Stimulated activated CD4-positive, alpha-beta T cell treated with anti-CD3 and anti-CD28 coated beads, Interleukin-1b, Interleukin-23, amount 100 ng/mL, for 24 hours (primary cell): ENCODE results near the gene TRDN.
"Not testable (repeated sequence)": the region's sequence is repeated elsewhere in the genome, so short reads cannot be mapped to it uniquely, and the experiment has no call there.

ENCODE experiments used
- DNase-seq, 4 experiments: peaks; one replicate each; pipeline ENCODE4 v3.0.0-alpha.2; 2020; ENCODE audit warnings: low read depth in 4 of 4, low spot score in 1 of 4

Gene TRDN

DNA sequence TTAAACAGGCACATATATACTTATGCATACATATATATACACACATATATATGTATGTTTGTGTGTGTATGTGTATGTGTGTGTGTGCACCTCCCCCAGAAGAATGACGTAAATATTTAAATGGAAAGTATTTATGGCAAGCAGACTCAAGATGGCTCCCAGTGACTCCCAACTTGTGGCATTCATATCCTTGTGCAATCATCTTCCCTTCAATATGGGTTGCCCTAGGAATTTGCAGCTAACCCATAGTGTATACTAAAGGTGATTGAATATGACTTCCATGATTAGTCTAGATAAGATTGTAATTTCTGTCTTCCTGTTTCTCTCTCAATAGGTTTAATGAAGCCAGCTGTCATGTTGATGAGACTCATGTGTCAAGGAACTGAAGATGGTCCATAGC lies 127.6 kb downstream of the TRDN start:
- DNase-seq, result no peak

DNA sequence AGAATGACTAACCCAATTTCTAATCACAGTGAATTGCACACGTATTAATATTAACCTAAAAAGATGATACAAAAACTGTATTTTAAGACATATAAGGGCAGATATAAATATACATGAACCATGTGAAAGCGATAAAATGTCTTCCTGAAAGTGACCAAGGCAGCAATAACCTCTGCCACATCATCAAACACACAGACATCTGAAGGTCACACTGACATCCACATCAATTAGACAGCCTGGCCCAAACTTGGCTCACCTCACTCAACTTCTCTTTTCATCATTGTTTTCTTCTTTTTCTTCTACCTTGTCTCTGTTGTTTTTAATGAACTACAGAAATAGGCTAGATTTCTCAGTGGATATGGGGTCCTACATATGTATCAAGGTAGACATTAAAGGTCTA lies 128.5 kb downstream of the TRDN start:
- DNase-seq, result no peak

DNA sequence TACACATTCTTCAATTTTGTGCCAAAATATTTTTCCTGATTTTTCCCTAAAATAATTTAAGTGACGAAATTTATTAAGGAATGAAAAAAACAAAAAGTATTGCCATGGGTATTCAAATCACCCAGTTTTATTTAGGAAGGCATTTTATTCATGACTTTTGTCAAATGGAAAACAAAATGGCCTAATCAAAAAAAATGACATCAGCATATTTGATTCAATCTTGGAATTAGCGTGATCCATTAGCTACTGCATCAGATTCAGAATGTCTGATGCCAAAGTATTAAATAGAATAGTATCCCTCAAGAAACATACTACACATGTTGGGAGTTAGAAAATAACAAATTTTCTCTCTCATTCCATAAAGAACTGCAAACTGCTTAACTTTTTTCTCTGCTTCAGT lies 129.2 kb downstream of the TRDN start:
- DNase-seq, result no peak

DNA sequence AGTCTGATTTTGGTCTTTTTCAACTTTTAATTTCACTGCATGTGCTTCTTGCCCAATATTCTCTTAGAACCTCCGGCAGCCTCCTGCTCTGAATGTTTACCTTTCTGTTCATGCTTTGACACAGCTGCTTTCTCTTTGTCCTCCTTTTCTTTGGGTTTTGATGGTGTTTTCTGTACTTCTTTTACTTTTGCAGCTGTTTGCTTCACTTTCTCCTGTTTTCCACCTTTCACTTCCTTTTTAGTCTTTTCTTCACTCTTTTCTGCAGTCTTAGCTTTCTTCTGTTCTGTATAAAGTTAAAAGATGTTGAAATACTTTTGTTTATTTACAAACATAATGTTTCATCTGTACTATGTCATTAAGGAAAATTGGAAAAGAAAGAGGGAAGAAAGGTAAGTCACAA lies 133.1 kb downstream of the TRDN start:
- DNase-seq, result no peak

DNA sequence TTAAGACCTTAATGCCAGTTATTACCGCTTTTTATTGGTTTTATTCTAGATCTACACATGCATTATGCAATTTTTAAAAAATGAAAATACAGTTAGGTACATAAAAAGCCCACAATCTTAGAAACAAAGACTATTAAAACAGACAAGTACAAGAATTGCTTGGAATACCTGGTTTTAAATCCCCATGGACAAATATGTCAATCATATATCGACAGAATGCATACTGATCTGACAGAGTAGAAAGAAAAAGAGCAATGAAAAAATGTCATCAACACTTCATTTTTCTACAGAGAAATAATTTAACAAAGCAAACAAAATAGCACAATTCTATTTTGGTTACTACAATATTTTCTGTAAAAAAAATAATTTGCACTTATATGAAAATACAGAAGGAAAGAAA lies 139.7 kb downstream of the TRDN start:
- no peak for DNase-seq

DNA sequence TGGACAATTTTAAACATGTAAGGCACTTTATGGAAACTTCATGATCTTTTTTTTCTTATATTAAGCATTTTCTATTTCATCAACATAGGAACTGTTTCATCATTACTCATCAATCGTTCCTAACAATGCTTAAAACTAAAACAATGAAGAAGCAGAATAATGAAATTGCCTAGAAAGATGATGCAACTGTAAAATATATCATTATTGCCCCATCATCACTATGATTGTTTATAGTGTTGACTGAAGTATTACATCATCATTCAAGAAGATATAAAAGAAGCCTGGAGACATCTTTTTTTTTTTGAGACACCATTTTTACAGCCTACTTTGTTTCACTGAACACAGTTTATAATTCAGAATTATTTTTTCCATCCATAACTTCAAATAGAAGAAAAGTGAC lies 147.2 kb downstream of the TRDN start:
- no peak for DNase-seq

DNA sequence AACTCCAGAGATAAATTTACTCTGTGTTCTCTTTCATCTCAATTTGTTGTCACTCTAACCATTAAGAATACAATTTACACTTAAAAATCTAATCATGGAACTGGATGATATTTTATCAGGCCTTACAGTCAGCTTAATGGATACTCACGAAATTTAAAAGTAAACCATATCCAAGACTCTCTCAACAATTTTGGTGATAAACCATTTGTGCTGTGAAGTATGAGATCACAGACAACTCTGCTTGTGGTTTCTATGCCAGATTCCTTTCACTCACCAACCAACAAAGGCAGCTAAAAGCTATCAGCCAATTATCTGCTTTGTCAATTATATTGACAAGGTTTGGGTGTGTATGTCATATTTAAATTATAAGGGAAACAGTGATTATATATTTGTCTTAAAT lies 155.8 kb downstream of the TRDN start:
- no peak for DNase-seq

DNA sequence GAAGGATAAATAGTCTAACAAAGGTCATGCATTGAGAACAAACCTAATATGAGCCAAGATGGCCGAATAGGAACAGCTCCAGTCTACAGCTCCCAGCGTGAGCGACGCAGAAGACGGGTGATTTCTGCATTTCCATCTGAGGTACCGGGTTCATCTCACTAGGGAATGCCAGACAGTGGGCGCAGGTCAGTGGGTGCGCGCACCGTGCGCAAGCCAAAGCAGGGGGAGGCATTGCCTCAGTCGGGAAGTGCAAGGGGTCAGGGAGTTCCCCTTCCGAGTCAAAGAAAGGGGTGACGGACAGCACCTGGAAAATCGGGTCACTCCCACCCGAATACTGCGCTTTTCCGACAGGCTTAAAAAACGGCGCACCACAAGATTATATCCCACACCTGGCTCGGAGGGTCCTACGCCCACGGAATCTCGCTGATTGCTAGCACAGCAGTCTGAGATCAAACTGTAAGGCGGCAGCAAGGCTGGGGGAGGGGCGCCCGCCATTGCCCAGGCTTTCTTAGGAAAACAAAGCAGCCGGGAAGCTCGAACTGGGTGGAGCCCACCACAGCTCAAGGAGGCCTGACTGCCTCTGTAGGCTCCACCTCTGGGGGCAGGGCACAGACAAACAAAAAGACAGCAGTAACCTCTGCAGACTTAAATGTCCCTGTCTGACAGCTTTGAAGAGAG lies 164.6 kb downstream of the TRDN start:
- not testable (repeated sequence) for DNase-seq

DNA sequence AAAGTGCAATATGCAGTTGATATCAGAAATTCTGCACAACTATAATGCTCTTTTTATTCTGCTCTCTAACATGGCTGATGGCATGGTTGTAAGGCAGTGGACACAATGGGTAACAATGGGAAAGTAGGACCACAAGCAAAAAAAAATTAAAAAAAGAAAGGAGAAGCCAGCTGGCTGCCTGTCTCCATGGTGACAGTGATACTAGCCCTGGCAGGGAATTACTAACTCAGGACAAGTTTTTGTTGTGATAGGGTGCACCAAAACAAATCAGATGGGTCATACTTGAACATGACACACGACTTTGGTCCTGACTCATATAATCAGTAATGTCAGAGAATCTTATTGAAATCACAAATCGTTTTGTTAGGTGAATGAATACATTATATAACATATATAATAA lies 169.4 kb downstream of the TRDN start:
- DNase-seq, result no peak

DNA sequence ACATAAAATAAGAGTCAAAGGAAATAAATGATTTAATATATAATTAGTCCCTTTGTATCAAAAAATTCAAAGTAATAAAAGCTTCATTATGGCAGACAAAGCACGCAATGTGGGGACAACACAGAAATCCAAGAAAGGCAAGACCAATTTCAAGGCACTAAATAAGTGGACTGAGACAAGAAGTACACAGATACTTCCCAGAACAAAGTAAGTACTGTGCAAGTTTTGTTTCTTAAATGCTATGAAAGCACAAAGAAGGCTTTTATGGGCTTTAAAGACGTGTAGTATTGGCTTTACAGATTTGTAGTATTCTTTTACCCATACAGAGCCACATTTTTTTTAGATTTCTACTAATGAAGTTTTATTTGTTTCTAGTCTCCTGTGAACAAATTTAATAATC lies 174.6 kb downstream of the TRDN start:
- DNase-seq, result no peak

DNA sequence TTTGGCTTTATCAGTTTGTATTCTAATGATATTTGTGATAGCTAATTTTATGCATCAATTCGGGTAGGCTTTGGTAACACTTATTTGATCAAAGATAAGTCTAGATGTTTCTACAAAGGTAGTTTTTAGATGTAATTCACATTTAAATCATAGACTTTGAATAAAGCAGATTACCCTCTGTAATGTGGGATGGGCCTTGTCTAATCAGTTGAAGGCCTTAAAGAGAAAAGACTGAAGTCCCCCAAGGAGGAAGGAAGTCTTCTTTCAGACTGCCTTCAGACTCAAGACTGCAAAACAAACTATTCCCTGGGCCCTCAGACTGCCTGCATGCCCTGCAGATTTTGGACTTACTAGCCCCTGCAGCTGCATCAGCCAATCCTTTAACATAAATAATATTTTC lies 178.5 kb downstream of the TRDN start:
- no peak for DNase-seq

DNA sequence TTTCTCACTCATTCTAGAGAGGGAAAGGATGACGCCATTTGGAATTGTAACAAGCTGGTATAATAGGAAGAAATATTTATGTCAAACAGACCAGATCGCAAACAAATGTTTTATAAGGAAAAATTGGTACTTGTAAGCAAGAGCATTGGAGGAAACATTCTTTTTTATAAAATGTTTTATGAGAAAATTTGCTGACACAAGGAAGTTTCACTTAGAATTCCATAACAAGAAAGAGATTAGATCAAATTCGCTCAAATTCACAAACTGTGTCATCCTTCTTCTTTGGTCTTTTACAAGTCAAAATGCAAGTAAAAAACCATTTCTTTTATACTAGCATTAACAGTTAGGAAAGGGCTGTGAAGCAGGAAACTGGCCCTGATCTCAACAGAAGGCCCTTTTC lies 179.9 kb downstream of the TRDN start:
- DNase-seq, result no peak

DNA sequence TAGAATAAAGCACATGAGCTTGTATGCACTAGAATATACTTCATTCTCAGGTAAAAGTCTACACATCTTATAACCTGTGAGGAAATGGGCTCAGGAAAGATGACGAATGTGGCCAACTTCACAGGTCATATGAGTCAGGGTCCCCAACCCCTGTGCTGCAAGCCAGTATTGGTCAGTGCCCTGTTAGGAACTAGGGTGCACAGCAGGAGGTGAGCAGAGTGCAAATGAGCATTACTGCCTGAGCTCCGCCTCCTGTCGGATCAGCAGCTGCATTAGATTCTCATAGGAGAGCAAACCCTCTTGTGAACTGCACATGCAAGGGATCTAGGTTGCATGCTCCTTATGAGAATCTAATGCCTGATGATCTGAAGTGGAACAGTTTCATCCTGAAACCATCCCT lies 182.3 kb downstream of the TRDN start:
- DNase-seq, result no peak

DNA sequence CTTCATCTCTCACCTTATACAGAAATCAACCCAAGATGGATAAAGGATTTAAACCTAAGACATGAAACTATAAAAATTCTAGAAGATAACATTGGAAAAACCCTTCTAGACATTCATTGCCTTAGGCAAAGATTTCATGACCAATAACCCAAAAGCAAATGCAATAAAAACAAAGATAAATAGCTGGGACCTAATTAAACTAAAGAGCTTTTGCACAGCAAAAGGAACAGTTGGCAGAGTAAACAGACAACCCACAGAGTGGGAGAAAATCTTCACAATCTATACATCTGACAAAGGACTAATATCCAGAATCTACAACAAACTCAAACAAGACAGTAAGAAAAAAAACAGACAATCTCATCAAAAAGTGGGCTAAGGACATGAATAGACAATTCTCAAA lies 183.7 kb downstream of the TRDN start:
- not testable (repeated sequence) for DNase-seq

DNA sequence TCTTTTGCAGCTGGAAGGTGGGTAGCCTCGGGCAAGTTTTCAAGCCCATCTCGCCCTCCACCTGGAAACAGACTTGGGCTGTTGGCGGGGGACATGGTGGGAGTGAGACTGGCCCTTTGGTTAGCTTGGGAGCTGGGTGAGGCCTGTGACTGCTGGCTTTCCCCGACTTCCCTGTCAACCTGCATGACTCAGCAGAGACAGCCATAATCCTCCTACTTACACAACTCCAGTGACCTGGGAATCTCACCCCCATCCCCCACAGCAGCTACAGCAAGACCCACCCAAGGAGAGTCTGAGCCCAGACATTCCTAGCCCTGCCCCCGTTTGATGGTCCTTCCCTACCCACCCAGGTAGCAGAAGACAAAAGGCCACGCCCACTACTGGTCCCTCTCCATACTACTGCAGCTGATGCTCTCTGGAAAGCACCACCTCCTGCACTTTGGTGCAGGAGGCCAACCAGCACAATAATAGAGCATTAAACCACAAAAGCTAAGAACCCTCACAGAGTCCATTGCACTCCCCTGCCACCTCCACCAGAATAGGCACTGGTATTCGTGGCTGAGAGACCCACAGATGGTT lies 188.4 kb downstream of the TRDN start:
- no peak for DNase-seq

DNA sequence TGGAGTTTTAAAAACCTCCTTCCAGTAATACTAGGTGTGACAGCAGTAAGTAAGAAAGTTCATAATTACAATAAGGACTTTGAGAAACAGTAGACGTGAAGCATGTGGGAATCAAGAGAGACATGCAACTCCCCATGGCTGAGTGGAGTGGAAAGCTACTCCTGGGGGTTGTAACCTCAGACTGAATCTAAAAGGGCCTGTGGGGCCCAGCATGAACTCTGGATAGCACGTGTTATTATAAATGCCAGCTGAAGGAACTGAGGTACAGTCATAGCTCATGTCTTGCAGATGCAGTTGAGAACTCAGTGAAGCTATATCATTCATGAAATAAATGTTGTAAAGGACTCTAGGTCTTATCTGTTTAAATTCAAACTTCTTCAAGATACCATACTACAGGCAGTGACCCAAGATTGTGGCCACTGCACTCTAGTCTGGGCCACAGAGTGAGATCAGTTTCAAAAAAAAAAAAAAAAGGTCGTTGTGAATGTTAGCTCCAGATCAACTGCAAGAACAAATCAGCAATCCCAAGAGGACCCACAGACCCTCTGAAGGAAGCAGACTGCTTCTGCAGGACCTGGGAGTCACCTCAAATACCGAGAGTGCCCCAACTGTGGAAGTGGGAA lies 189.3 kb downstream of the TRDN start:
- no peak for DNase-seq

DNA sequence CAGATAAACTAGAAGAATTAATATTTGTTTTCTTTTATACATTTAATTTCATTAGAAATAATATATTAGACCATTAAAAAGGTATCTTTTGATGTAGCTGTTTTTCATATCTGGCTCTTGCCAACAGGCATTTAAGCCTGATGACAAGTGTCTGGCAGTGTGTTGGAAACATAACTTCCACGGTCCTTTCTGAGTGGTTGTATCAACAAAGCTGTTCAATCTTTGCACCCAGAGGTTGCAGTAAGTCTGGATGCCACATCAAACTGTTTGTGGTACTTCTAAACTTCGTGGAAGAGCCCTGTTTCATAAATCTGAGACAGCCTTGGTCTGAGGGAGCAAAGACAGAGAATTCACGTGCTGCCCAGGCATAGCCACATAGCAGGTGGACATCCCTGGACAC lies 197.4 kb downstream of the TRDN start:
- no peak for DNase-seq

DNA sequence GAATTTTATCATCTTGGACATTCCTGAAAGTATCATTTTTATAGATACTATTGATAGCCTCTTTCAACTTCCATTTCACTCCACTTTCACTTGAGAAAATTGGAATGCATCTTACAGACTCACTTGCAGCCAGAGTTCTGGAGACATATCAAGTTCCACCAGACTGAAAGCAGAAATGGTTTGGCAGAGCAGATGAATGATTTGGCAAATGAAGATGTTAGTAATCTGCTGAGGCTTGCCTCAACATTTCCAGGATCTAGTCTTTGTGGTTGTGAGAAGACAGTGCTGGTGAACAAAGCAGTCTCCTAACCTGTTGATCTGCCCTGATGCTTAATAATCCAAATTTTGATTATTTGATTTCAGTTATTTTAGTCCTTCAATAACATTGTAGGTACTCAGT lies 202.6 kb downstream of the TRDN start:
- DNase-seq, result no peak

DNA sequence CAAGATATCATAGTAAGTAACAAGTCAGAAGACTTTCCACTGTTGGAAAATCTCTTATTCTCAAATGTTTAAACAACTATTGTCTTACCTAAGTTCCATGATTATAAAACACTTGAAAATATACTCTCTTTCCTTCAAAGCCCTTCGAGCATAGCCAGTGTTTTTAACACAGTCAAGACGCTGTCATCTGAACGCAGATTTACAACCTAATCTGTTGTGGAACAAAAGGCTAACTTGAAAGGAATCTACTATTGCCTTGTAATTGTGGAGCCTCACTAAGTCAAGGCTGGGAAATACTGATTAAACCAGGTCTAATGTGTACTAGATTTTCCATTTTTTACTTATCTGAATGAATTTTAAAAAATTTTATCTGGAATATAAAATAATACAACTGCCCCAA lies 205.8 kb downstream of the TRDN start:
- no peak for DNase-seq

DNA sequence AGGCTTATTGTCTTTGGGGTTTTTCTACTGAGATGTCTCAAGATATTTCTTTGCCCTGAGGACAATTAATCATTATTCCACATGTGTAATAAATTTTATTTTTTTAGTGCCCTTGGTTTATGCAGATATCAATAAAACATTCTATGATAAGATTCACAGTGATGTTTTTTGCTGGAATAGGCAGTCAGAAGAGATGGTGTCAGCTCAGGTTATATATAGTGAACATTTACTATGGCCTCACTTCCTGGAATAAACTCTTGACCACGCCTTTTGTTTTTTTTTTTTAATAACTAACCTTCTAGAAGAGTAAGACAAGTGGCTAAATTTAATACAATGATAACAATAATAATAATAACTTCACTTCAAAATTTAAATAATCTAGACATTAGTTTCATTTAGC lies 209.7 kb downstream of the TRDN start:
- no peak for DNase-seq

DNA sequence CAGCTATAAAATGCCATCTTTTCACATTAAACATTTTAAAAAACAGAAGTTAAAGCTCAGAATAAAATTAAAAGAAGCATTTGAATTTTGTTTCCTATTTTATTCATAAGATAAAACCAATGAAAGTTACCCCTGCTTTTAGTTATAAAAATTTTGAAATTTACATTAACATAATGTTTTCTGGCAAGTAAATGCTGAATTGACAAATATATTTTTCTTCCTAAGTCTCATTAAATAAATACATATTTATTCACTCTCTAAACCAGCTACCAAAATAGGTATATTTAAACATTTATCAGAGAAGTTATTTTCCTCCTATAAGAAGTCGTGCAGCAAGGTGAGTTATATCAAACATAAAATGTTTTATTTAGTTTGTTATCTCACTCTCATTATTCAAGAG lies 213.6 kb downstream of the TRDN start:
- DNase-seq, result no peak

DNA sequence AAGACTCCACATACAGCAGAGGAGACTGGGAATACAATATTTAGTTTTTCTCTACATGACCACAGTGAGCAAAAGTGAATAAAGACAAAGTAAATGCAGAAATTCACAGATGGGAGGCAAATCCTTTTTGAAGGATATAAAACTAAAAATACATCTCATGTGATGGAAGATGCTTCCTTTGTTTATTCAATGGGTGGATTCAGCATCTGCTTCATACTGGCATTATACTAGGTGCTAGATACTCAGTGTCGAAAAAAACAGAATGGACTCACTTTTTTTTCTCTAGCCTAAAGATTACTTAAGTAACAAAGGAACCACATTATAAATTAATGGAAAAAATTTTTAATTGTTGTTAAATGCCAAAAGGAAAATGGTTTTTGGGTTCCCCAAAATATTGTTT lies 216.2 kb downstream of the TRDN start:
- no peak for DNase-seq

DNA sequence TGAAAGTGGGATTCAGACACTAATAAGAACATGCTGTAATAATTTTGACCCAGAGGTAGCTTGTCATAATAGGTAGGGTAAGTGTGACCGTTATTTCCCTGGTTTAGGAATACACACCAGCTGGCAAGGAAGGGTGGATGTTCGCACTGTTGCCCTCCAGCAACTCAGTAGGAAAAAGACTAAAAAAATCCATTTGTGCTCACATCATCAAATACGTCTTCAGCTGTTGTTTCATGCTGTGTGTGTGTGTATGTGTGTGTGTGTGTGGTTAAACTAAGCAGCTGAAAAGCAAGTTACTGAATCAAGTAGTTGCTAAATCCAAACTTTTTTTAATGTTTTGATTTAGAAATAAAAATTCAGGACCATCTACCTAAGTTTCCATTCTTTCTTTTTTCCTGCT lies 218.7 kb downstream of the TRDN start:
- no peak for DNase-seq
